SH-SY5Y (cell line): ENCODE data around the gene TSPEAR.

Experiments used
- GATA2 ChIP-seq: IDR thresholded peaks from 2 replicates; pipeline ENCODE4 v1.6.1; 2011; ENCODE audit warnings: mild to moderate bottlenecking, low read depth, low read length
- GATA3 ChIP-seq: IDR thresholded peaks from 2 replicates; pipeline ENCODE4 v1.6.1; 2011; ENCODE audit warnings: low read depth, mild to moderate bottlenecking, low read length, moderate library complexity

GRCh38 chr21:44471996-44472395, 239.4 kb downstream of the TSPEAR start:
- TF ChIP-seq GATA2 (no peak), GATA3 (no peak)
